ENCODE measurements around the gene KRTAP6-3.

DNA sequence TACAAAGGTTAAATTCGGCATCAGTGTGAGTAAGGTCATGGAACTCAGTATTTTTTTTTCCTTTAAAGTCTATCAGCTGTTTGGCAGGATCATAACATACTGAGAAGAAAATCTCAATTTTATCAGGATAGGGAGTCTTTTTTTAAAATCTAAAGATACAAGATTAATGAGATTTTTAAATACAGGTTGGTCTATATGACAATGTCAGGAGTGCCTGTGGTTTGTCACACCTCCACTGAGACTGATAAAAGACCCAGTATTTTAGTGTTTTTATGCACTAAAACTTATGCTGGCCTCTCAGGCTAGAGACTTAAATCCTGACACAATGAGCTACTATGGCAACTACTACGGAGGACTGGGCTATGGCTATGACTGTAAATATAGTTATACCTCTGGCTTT, 50.3 kb downstream of the KRTAP6-3 start, which contains the start of gene KRTAP20-3:
- TF ChIP-seq CTCF (conservative IDR thresholded peaks at IDR 0.05; ENCODE audit: low read length): no peak
- TF ChIP-seq EZH2phosphoT487 (IDR thresholded peaks at IDR 0.05; ENCODE audit: borderline replicate concordance): no peak

Measured in Loucy (cell line).